Calu3 (cell line): ENCODE data around the gene DLG2. TPM values are rescaled to one million over a fixed set of nuclear protein-coding genes. Genes with fewer than 3 reads are reported as not detected.

Experiments used
- BruUV-seq: library from RNA; stranded (reverse); fragments of 400-500 nt; replicated peaks from 2 replicates; lab custom pipeline; 2021; lab: Mats Ljungman, UMichigan
- CTCF ChIA-PET: fragments of 300-600 bp; sonication (Branson Sonifier 250); formaldehyde crosslinking; loops from one replicate; lab custom pipeline; 2022; ENCODE audit warnings: antibody characterized with exemption; lab: Charles Lee
- DNase-seq: peaks from one replicate; pipeline ENCODE4 v3.0.0; 2022
- H3K27ac Mint-ChIP-seq: one replicate; pipeline ENCODE4 v1.8.0; 2022; ENCODE audit warnings: mixed read lengths; ENCODE audit not compliant: unreplicated experiment
- H3K27me3 Mint-ChIP-seq: one replicate; pipeline ENCODE4 v1.8.0; 2022; ENCODE audit warnings: mixed read lengths; ENCODE audit not compliant: unreplicated experiment
- H3K36me3 Mint-ChIP-seq: one replicate; pipeline ENCODE4 v1.8.0; 2022; ENCODE audit warnings: mild to moderate bottlenecking, moderate library complexity, mixed read lengths; ENCODE audit not compliant: insufficient read depth, unreplicated experiment
- H3K4me1 Mint-ChIP-seq: one replicate; pipeline ENCODE4 v1.8.0; 2022; ENCODE audit warnings: mild to moderate bottlenecking, low read depth, mixed read lengths; ENCODE audit not compliant: unreplicated experiment
- H3K4me3 Mint-ChIP-seq: one replicate; pipeline ENCODE4 v1.8.0; 2022; ENCODE audit warnings: mild to moderate bottlenecking, low read depth, moderate library complexity, mixed read lengths; ENCODE audit not compliant: unreplicated experiment
- H3K9me3 Mint-ChIP-seq: one replicate; pipeline ENCODE4 v1.8.0; 2022; ENCODE audit warnings: low read depth, mixed read lengths; ENCODE audit not compliant: unreplicated experiment
- CTCF ChIP-seq: fragments of 200-600 bp; IDR thresholded peaks from one replicate; pipeline ENCODE4 v1.8.0; 2022; ENCODE audit warnings: antibody characterized with exemption; ENCODE audit not compliant: unreplicated experiment
- intact Hi-C: fragments of 100-400 bp; cut with micrococcal nuclease; formaldehyde crosslinking; loops from one replicate; pipeline ENCODE4 v1.10.0; 2022; ENCODE audit not compliant: unreplicated experiment
- total RNA-seq: library from RNA; stranded (reverse); gene quantifications from 2 replicates; pipeline ENCODE4 v1.2.3, GENCODE V29; 2022

Gene DLG2
- total RNA-seq, 1 experiment from 2014 or later: 0.71 TPM

GRCh38 chr11:85572056-85572455, 55.1 kb downstream of the DLG2 start:
- BruUV-seq: no TSS peak
- TF ChIP-seq CTCF: no peak
- DNase-seq: no peak
- H3K4me3 Mint-ChIP-seq: no peak overlapping the region
- no peaks in the 10 kb centered on the region for H3K36me3 Mint-ChIP-seq
- no peak overlapping the region for H3K27ac Mint-ChIP-seq
- intact Hi-C loops: no loop called here
- peaks cover 31% of the 10 kb centered on the region for H3K27me3 Mint-ChIP-seq
- no peaks in the 10 kb centered on the region for H3K4me1 Mint-ChIP-seq
- CTCF ChIA-PET: no interaction called here
- H3K9me3 Mint-ChIP-seq: peaks cover 2% of the 10 kb centered on the region

- CTCF ChIA-PET: no interaction called here
Observed at GRCh38 chr11:85569525-85569924, 57.6 kb downstream of the DLG2 start.

GRCh38 chr11:85558411-85558810, 68.7 kb downstream of the DLG2 start:
- no peaks in the 10 kb centered on the region for H3K4me1 Mint-ChIP-seq
- no TSS peak for BruUV-seq
- CTCF ChIA-PET: no interaction called here
- TF ChIP-seq CTCF: no peak
- H3K36me3 Mint-ChIP-seq: no peaks in the 10 kb centered on the region
- H3K9me3 Mint-ChIP-seq: no peaks in the 10 kb centered on the region
- H3K27ac Mint-ChIP-seq: no peak overlapping the region
- intact Hi-C loops: no loop called here
- no peak for DNase-seq
- H3K4me3 Mint-ChIP-seq: no peak overlapping the region
- H3K27me3 Mint-ChIP-seq: no peaks in the 10 kb centered on the region

More at GRCh38 chr11:85569525-85569924, 57.6 kb downstream of the DLG2 start:
- Mint-ChIP-seq H3K36me3 (no peaks in the 10 kb centered on the region), H3K4me3 (no peak overlapping the region), H3K9me3 (no peaks in the 10 kb centered on the region), H3K27me3 (peaks cover 21% of the 10 kb centered on the region), H3K4me1 (no peaks in the 10 kb centered on the region), H3K27ac (no peak overlapping the region)
- BruUV-seq: no TSS peak
- DNase-seq: no peak
- TF ChIP-seq CTCF: no peak
- intact Hi-C loops: no loop called here

GRCh38 chr11:85551881-85552280, 75.3 kb downstream of the DLG2 start:
- no peaks in the 10 kb centered on the region for H3K4me1 Mint-ChIP-seq
- BruUV-seq: no TSS peak
- H3K27ac Mint-ChIP-seq: no peak overlapping the region
- H3K27me3 Mint-ChIP-seq: peaks cover 13% of the 10 kb centered on the region
- no peak for DNase-seq
- H3K36me3 Mint-ChIP-seq: no peaks in the 10 kb centered on the region
- intact Hi-C loops: no loop called here
- no peak for TF ChIP-seq CTCF
- H3K9me3 Mint-ChIP-seq: no peaks in the 10 kb centered on the region
- CTCF ChIA-PET: no interaction called here
- H3K4me3 Mint-ChIP-seq: no peak overlapping the region
